HG02938 (cell line): Measurements from ENCODE around the gene GLIS2.

Experiments used
- ATAC-seq: cut with Tn5 transposase; IDR thresholded peaks from one replicate; pipeline ENCODE4 v1.9.1; 2021; ENCODE audit warnings: mild to moderate bottlenecking, moderate library complexity; ENCODE audit not compliant: unreplicated experiment

Gene GLIS2

GRCh38 chr16:4315186-4316107, at the start of gene GLIS2:
Gene GLIS2, plus strand, starts transcription at chr16:4316067. Its CDS starts 16,214 bp downstream, at chr16:4332281.
- ATAC-seq = no peak

GRCh38 chr16:4266372-4266771, 49.5 kb upstream of the GLIS2 start:
- no peak for ATAC-seq

- ATAC-seq = no peak
These were observed 45.8 kb upstream of the GLIS2 start for GRCh38 chr16:4270091-4270490.

- ATAC-seq = no peak
These were observed 45.3 kb upstream of the GLIS2 start for GRCh38 chr16:4270595-4270994.

- peak; percentile 63 for ATAC-seq
These were observed 44.4 kb upstream of the GLIS2 start for GRCh38 chr16:4271176-4272113.

DNA sequence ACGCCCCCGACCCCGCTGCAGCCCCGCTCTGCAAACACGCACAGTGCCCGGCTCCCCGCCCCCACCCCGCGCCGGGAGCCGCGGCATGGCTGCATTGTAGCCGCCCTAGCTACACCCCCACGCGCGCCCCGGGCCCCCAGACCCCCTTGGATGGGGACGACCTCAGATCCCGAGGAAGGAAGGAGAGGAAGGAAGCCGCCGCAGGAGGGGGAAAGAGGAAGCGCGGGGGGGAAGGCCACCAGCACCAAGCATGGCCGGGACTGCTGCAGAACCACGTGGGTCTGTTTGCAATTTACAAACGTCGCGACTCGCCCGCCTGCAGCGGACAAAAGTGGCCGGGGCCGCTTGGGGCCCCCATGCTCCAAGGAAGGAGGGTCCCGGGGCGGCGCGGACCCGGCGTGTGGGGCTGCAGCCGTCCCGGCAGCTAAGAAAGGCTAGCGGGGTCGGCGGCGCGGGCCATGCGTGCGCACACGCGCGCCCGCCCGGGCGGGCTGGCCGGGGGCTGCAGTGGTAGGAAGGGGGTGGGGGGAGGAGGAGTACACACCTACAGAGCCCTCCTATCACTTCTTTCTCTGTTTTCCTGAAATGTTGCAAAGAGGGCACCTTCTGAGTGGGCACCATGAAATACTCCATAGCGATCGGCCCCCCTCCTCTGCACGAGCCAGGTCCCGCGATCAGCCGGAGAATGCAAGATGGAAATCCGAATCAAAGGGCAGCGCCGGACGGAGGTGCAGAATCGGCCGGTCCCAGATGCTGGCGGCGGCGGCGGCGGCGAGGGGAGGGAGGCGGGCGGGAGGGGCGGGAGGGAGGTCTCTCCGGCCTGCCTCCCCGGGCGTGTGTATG, 43.5 kb upstream of the GLIS2 start:
- ATAC-seq = no peak

DNA sequence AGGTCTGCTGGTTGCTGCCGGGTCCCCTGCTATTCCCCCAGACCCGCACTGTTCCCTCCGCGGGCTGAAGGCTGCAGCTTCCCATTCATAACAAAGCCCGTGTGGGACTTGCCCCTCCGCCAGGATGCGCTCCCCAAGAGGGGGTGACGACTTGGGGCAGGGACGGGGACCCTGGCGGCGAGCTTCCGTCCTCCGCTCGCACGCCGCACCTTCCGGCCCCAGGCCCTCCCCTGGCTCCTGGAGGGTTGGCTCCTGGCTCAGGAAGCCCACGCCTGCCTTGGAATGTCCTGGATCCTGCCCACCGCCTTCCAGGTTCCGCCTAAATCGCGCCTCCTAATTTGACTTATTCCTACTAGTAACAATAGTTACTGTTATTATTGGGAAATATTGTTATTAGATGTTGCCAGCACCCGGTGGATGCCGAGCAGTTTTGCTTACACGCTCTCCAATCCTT, 42.0 kb upstream of the GLIS2 start:
- no peak for ATAC-seq

DNA sequence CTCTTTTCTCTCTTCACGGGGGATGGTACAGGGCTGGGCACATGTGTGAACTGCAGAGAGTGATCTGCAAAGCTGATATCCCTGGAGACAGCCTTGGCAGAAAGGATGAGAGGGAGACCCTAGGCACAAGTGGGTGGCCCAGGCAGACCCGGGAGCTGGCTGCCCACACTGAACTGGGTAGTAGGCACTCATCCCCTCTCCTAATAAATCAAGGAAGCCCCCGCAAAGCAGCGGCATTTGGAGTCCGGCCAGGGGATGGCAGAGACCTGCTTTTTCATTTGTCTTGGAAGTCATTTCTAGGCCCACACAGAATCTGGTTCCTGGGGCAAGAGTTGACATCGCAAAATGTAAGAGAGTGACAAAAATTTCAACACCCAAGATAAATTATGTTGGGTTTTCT, 40.0 kb upstream of the GLIS2 start:
- no peak for ATAC-seq

- no peak for ATAC-seq
These were observed 37.8 kb upstream of the GLIS2 start for GRCh38 chr16:4277987-4278513.

DNA sequence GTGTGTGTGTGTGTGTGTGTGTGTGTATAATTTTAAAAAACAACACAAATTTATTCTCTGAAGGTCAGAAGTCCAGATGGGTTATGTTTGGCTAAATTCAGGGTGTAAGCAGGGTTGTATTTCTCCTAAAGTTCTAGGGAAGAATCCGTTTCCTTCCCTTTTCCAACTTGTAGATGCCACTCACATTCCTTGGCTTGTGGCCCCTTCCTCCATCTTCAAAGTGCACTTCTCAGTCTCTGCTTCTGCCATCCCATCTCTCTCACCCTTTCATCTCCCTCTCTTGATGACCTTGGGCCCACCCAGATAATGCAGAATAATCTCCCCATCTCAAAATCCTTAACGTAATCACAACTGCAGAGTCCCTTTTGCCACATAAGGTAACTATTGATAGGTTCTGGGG, 35.2 kb upstream of the GLIS2 start:
- ATAC-seq = no peak

- no peak for ATAC-seq
These were observed 32.4 kb upstream of the GLIS2 start for GRCh38 chr16:4283441-4283840.

GRCh38 chr16:4283939-4284338, 31.9 kb upstream of the GLIS2 start:
- ATAC-seq = no peak

GRCh38 chr16:4285167-4285566, 30.7 kb upstream of the GLIS2 start:
- no peak for ATAC-seq

- ATAC-seq = peak; percentile 61
These were observed 27.5 kb upstream of the GLIS2 start for GRCh38 chr16:4288148-4288921.

GRCh38 chr16:4290236-4290830, 25.5 kb upstream of the GLIS2 start:
- ATAC-seq = no peak

GRCh38 chr16:4291699-4292098, 24.2 kb upstream of the GLIS2 start:
- no peak for ATAC-seq

GRCh38 chr16:4293181-4293716, 22.6 kb upstream of the GLIS2 start:
- no peak for ATAC-seq

DNA sequence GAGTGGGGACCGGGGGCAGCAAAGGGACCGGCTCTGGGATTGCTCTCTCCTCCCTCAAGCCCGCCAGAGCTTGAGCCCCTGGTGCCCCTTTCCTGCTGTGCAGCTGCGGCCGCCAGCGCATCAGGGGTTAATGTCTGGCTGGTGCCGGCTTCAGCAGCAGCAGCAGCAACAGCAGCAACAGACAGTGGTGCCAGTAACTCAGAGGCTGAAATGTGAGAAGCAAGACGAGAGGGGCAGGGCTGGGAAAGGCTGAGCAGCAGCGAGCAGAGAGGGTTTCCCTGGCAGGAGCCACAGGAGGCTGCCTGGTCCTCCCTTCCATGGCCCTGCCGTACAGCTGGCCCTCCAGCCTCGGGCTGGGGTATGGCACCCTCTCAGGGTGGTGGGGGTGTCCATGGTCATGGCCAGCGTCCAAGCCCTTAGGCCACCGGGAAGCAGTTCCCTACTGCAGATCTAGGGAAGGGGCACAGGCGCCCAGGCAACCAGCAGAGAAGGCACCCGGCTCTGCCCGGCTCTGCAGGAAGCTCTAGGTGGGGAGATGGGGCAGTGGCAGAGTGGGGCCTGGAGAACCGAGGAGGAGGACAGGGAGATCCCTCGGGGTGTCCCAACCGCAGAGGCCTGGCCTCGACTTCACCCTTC, 21.9 kb upstream of the GLIS2 start:
- ATAC-seq = no peak
